ENCODE results near the gene SLC14A1. TPM values are rescaled to one million over a fixed set of nuclear protein-coding genes. Genes with fewer than 3 reads are reported as not detected.
A peak's percentile ranks its signal among the peaks of the same experiment; 100 is the strongest.

Gene SLC14A1
- total and polyA plus RNA-seq, 4 experiments from 2014 or later: 1.8 to 3.6 (median 3.2) TPM

DNA sequence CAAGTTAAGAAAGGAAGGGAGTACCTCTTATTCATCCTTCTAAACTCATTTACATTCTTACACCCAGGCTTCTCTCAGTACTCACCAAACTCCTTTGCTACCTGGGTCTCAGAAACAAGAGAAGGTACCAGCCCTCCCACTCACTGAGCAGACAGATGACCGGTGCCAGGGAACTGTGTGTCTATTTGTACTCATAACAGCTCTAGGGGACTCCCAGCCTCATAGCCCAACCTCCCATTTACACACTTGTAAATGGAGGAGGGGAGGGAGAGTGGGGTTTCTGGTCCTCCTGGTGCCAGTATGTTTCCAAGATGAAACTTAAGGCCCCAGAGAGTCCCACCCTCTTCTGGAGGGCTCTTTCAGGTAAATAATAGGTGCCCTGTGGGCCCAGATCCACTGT lies 58.7 kb downstream of the SLC14A1 start:
- no peak overlapping the region for H3K27ac Mint-ChIP-seq
- DNase-seq: no peak
- no peak overlapping the region for H3K27ac ChIP-seq (ENCODE audit: low read depth, low read length)
- no peak overlapping the region for H3K4me3 Mint-ChIP-seq
- POLR2A ChIA-PET (ENCODE audit: partially characterized antibody): no interaction called here
- H3K4me1 Mint-ChIP-seq: peaks cover 0 to 9% (median 5%) of the 10 kb centered on the region in 4 donors
- CTCF ChIA-PET (ENCODE audit: partially characterized antibody): no interaction called here
- no peaks in the 10 kb centered on the region for H3K27me3 ChIP-seq (ENCODE audit: insufficient read depth, low read length)
- no peaks in the 10 kb centered on the region for H3K4me1 ChIP-seq (ENCODE audit: insufficient read depth, low read length)
- no peak overlapping the region for H3K4me3 ChIP-seq (ENCODE audit: low read length in 2 of 2)
- peaks cover 0 to 10% of the 10 kb centered on the region in 2 donors for H3K27me3 Mint-ChIP-seq
- no peaks in the 10 kb centered on the region for H3K9me3 ChIP-seq (ENCODE audit: control insufficient read depth in 1 of 2, low read length in 2 of 2)
- no peaks in the 10 kb centered on the region for H3K36me3 ChIP-seq (ENCODE audit: insufficient read depth, low read length)
- H3K9me3 Mint-ChIP-seq: peaks cover 0 to 2% (median 0%) of the 10 kb centered on the region in 8 donors
- H3K36me3 Mint-ChIP-seq: no peaks in the 10 kb centered on the region
- intact Hi-C loops (cut with micrococcal nuclease): no loop called here

DNA sequence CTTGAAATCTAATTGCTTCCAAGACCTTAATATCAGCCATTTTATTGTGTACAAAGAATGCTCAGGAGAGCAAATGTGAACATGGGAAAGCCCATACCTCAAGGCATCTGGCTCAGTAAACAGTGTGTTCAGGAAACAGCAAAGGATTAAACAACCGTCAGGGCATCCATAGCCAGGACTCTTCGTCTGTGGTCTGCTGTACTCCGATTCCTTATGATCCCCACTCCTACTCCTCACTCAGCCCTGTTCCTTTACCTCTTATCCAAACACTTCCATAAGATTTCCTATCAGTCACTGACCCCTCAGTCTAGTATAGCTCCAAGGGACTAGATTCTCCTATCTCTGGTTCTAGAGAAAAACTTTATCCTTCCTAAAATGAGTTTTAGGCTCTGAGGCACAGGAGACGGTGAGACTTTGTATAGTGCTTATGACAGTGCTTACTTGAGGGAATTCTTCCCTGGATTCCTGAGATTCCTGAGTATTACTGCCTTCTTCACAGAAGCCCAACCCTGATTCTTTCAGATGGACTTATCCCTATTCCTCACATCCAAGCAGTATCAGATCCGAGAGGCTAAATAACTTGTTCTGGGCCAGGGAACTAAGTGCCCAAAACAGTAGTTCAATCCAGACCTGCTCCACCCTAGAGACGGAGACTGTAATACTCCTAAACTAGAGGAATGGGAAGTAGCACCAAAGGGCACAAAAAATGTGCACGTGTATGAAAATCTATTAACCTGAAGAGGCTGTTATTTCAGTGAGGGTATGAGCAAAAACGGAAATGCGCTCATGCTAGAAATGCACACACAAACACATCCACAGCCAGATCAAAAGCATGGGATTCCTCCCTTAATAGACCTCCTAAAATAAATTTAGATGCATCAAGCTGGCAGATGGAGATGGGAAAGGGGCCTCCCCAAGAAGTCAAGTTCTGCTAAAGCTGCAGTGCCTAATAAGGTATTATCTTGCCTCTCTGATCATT lies 59.4 kb downstream of the SLC14A1 start:
- POLR2A ChIA-PET (ENCODE audit: partially characterized antibody): interaction anchor here (1.2 kb wide), 1 partner anchor 8 kb away, joined by 4 read pairs; no protein-coding TSS in a partner anchor
- Histone ChIP-seq H3K9me3 (ENCODE audit: control insufficient read depth in 1 of 2, low read length in 2 of 2) (no peaks in the 10 kb centered on the region), H3K27me3 (ENCODE audit: insufficient read depth, low read length) (no peaks in the 10 kb centered on the region), H3K36me3 (ENCODE audit: insufficient read depth, low read length) (no peaks in the 10 kb centered on the region), H3K27ac (ENCODE audit: low read depth, low read length) (no peak overlapping the region), H3K4me3 (ENCODE audit: low read length in 2 of 2) (no peak overlapping the region), H3K4me1 (ENCODE audit: insufficient read depth, low read length) (no peaks in the 10 kb centered on the region)
- no peak for DNase-seq
- CTCF ChIA-PET (ENCODE audit: partially characterized antibody): no interaction called here
- H3K9me3 Mint-ChIP-seq: peaks cover 0 to 2% (median 0%) of the 10 kb centered on the region in 8 donors
- no peak overlapping the region for H3K4me3 Mint-ChIP-seq
- intact Hi-C loops (cut with micrococcal nuclease): no loop called here
- H3K27ac Mint-ChIP-seq: peak overlapping the region in 1 of 7 donors; percentile 8
- peaks cover 0 to 12% of the 10 kb centered on the region in 2 donors for H3K27me3 Mint-ChIP-seq
- H3K4me1 Mint-ChIP-seq: peaks cover 0 to 9% (median 5%) of the 10 kb centered on the region in 4 donors
- H3K36me3 Mint-ChIP-seq: no peaks in the 10 kb centered on the region

DNA sequence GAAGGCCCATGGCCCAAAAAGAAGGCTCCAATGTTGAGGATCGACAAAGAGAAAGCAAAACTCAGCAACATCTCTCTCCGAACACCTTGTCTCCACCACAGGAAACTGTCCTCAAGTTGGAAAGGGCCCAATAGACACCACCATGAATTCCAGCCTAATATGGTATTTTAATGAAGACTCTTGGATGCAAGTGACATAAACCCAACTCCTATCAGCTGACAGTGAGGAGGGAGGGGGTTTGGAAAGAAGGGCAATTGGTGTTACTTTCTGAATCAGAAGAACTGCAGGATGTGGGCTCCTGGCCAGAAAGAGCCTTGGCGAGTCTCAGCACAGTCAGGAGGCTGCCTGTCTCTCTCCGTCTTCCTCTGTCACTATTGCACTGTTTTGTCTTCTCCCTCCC lies 61.2 kb downstream of the SLC14A1 start:
- no peak overlapping the region for H3K27ac ChIP-seq (ENCODE audit: low read depth, low read length)
- peaks cover 0 to 9% of the 10 kb centered on the region in 2 donors for H3K27me3 Mint-ChIP-seq
- H3K4me3 Mint-ChIP-seq: peak overlapping the region in 3 of 8 donors; percentile 44 to 62 (median 44)
- H3K4me1 ChIP-seq (ENCODE audit: insufficient read depth, low read length): no peaks in the 10 kb centered on the region
- no peak overlapping the region for H3K4me3 ChIP-seq (ENCODE audit: low read length in 2 of 2)
- H3K4me1 Mint-ChIP-seq: peaks cover 0 to 9% (median 5%) of the 10 kb centered on the region in 4 donors
- ChIA-PET POLR2A (ENCODE audit: partially characterized antibody) (no interaction called here), CTCF (ENCODE audit: partially characterized antibody) (interaction anchor here (0.6 kb wide), 1 partner anchor 120 kb away, joined by 3 read pairs; no protein-coding TSS in a partner anchor)
- no peaks in the 10 kb centered on the region for H3K9me3 ChIP-seq (ENCODE audit: control insufficient read depth in 1 of 2, low read length in 2 of 2)
- H3K27me3 ChIP-seq (ENCODE audit: insufficient read depth, low read length): no peaks in the 10 kb centered on the region
- peak in 1 of 5 donors; percentile 18 for DNase-seq
- H3K9me3 Mint-ChIP-seq: peaks cover 0 to 2% (median 0%) of the 10 kb centered on the region in 8 donors
- H3K36me3 ChIP-seq (ENCODE audit: insufficient read depth, low read length): no peaks in the 10 kb centered on the region
- peak overlapping the region in 2 of 7 donors; percentile 17 to 23 for H3K27ac Mint-ChIP-seq
- intact Hi-C loops (cut with micrococcal nuclease): no loop called here
- no peaks in the 10 kb centered on the region for H3K36me3 Mint-ChIP-seq

DNA sequence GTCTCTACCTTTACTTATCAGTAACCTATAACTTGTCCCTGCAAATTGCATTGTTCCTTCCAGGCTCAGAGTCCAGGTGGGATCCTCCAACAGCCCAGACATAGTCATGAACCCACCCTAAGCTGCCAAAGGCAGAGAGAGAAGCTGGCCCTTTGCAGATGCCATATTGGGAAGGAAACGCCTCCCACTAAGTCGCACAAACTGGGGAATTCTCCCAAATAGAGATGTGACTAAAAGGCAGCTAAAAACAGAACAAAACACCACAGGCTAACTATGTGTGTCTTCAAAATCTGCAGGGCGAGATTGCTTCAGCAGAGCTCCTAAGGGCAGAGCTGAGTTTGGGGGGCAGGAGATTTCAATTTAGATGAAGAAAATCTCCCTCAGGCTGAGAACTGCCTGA lies 63.0 kb downstream of the SLC14A1 start:
- Histone ChIP-seq H3K4me1 (ENCODE audit: insufficient read depth, low read length) (no peaks in the 10 kb centered on the region), H3K27me3 (ENCODE audit: insufficient read depth, low read length) (no peaks in the 10 kb centered on the region), H3K9me3 (ENCODE audit: control insufficient read depth in 1 of 2, low read length in 2 of 2) (no peaks in the 10 kb centered on the region), H3K36me3 (ENCODE audit: insufficient read depth, low read length) (no peaks in the 10 kb centered on the region), H3K4me3 (ENCODE audit: low read length in 2 of 2) (no peak overlapping the region), H3K27ac (ENCODE audit: low read depth, low read length) (no peak overlapping the region)
- Mint-ChIP-seq H3K27me3 (peaks cover 0 to 5% of the 10 kb centered on the region in 2 donors), H3K27ac (no peak overlapping the region), H3K36me3 (no peaks in the 10 kb centered on the region), H3K9me3 (peaks cover 0 to 6% (median 0%) of the 10 kb centered on the region in 8 donors), H3K4me3 (no peak overlapping the region), H3K4me1 (peaks cover 0 to 9% (median 5%) of the 10 kb centered on the region in 4 donors)
- ChIA-PET CTCF (ENCODE audit: partially characterized antibody) (no interaction called here), POLR2A (ENCODE audit: partially characterized antibody) (no interaction called here)
- intact Hi-C loops (cut with micrococcal nuclease): no loop called here
- no peak for DNase-seq

DNA sequence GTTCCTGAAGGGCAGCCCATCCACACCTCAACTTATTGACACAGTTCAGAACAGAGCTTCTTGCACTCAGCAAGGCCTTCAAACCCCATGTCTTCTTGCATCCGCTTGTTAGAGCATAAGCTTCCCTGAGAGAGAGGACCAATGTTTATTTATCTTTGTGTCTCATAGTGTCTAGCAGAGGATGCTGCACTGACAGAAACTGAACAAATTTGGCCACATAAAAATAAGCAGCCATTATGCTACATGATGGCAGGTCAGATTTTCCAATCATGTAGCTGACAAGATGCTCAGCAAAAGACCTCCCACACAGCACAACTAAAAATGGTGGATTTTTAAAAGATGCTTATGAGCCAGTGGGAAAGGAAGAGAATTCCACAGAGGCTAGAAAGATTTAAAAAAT lies 63.4 kb downstream of the SLC14A1 start:
- H3K27me3 Mint-ChIP-seq: peaks cover 0 to 5% of the 10 kb centered on the region in 2 donors
- H3K27ac Mint-ChIP-seq: no peak overlapping the region
- no peak for DNase-seq
- no peak overlapping the region for H3K27ac ChIP-seq (ENCODE audit: low read depth, low read length)
- CTCF ChIA-PET (ENCODE audit: partially characterized antibody): no interaction called here
- H3K4me3 Mint-ChIP-seq: no peak overlapping the region
- intact Hi-C loops (cut with micrococcal nuclease): no loop called here
- H3K9me3 Mint-ChIP-seq: peaks cover 0 to 6% (median 0%) of the 10 kb centered on the region in 8 donors
- no peaks in the 10 kb centered on the region for H3K36me3 ChIP-seq (ENCODE audit: insufficient read depth, low read length)
- no peaks in the 10 kb centered on the region for H3K9me3 ChIP-seq (ENCODE audit: control insufficient read depth in 1 of 2, low read length in 2 of 2)
- POLR2A ChIA-PET (ENCODE audit: partially characterized antibody): no interaction called here
- H3K4me1 ChIP-seq (ENCODE audit: insufficient read depth, low read length): no peaks in the 10 kb centered on the region
- peaks cover 0 to 9% (median 5%) of the 10 kb centered on the region in 4 donors for H3K4me1 Mint-ChIP-seq
- no peaks in the 10 kb centered on the region for H3K27me3 ChIP-seq (ENCODE audit: insufficient read depth, low read length)
- no peaks in the 10 kb centered on the region for H3K36me3 Mint-ChIP-seq
- H3K4me3 ChIP-seq (ENCODE audit: low read length in 2 of 2): no peak overlapping the region

DNA sequence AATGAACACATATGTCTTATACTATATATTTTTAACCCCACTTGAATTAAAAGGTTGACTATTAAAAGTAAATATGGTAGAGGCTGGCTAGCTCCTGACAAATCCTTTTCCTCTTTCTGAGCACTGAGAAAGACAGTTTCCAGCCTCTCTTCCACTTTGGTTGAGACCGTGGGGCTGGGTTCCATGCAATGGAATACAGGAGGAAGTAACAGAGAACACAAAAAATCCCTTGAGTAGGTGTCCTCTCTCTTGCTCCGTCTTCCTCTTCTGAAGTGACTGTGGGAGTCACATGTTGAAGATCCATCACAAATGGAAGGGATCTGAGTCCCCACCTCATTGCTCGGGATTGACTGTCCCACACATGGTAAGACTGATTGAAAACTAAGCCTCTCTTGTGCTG lies 64.9 kb downstream of the SLC14A1 start:
- Histone ChIP-seq H3K4me1 (ENCODE audit: insufficient read depth, low read length) (no peaks in the 10 kb centered on the region), H3K27ac (ENCODE audit: low read depth, low read length) (no peak overlapping the region), H3K9me3 (ENCODE audit: control insufficient read depth in 1 of 2, low read length in 2 of 2) (no peaks in the 10 kb centered on the region), H3K4me3 (ENCODE audit: low read length in 2 of 2) (no peak overlapping the region), H3K27me3 (ENCODE audit: insufficient read depth, low read length) (no peaks in the 10 kb centered on the region), H3K36me3 (ENCODE audit: insufficient read depth, low read length) (no peaks in the 10 kb centered on the region)
- H3K9me3 Mint-ChIP-seq: peaks cover 0 to 6% (median 0%) of the 10 kb centered on the region in 8 donors
- intact Hi-C loops (cut with micrococcal nuclease): no loop called here
- H3K4me3 Mint-ChIP-seq: no peak overlapping the region
- peaks cover 0 to 9% (median 3%) of the 10 kb centered on the region in 4 donors for H3K4me1 Mint-ChIP-seq
- ChIA-PET CTCF (ENCODE audit: partially characterized antibody) (no interaction called here), POLR2A (ENCODE audit: partially characterized antibody) (no interaction called here)
- no peak overlapping the region for H3K27ac Mint-ChIP-seq
- DNase-seq: no peak
- H3K27me3 Mint-ChIP-seq: peaks cover 0 to 2% of the 10 kb centered on the region in 2 donors
- no peaks in the 10 kb centered on the region for H3K36me3 Mint-ChIP-seq

DNA sequence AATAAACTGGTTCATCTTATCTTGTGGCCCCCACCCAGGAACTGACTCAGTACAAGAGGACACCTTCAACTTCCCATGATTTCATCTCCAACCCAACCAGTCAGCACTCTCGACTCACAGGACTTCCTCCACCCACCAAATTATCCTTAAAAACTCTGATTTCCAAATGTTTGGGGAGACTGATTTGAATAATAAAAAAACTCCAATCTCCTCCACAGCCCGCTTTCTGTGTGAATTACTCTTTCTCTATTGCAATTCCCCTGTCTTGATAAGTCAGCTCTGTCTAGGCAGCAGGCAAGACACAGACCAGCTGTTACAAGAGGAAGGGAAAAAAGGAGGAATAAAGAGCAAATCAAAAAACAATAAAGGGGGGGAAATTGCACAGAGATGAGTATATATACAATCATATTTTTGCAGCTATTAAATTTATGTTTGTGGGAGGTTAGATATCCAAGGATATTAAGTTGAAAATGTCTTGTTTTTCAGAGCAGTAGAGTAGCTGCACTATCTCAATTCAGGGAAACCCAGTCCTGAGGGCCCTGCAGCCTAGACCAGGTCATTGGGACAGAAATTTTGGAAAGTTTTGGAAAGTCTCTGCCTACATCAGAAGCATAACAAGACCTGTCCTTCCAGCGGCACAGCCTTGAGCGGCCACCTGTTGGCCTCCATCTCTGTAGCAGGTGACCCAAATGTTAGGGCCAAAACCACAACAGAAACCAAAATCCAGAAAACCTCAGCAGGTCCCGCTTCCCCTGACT lies 68.7 kb downstream of the SLC14A1 start:
- DNase-seq: no peak

More for the DNA sequence above, 68.7 kb downstream of the SLC14A1 start:
- H3K27me3 Mint-ChIP-seq: peaks cover under 1 to 2% of the 10 kb centered on the region in 2 donors
- no peak overlapping the region for H3K4me3 Mint-ChIP-seq
- no peaks in the 10 kb centered on the region for H3K27me3 ChIP-seq (ENCODE audit: insufficient read depth, low read length)
- intact Hi-C loops (cut with micrococcal nuclease): no loop called here
- H3K4me1 ChIP-seq (ENCODE audit: insufficient read depth, low read length): no peaks in the 10 kb centered on the region
- H3K36me3 Mint-ChIP-seq: peaks cover 0 to under 1% of the 10 kb centered on the region in 2 donors
- CTCF ChIA-PET (ENCODE audit: partially characterized antibody): no interaction called here
- no peaks in the 10 kb centered on the region for H3K9me3 ChIP-seq (ENCODE audit: control insufficient read depth in 1 of 2, low read length in 2 of 2)
- no peaks in the 10 kb centered on the region for H3K36me3 ChIP-seq (ENCODE audit: insufficient read depth, low read length)
- POLR2A ChIA-PET (ENCODE audit: partially characterized antibody): no interaction called here
- peaks cover 0 to 6% (median 3%) of the 10 kb centered on the region in 8 donors for H3K9me3 Mint-ChIP-seq
- H3K27ac ChIP-seq (ENCODE audit: low read depth, low read length): no peak overlapping the region
- no peak overlapping the region for H3K4me3 ChIP-seq (ENCODE audit: low read length in 2 of 2)
- no peaks in the 10 kb centered on the region for H3K4me1 Mint-ChIP-seq
- no peak overlapping the region for H3K27ac Mint-ChIP-seq

All from CD4-positive, alpha-beta memory T cell (primary cell).